Activated CD4-positive, alpha-beta memory T cell treated with anti-CD3 and anti-CD28 coated beads, Interleukin-2, amount 10 ng/mL, durations not matched to agents 7 days and 5 days (primary cell): ENCODE results near the gene C9orf40. TPM values are rescaled to one million over a fixed set of nuclear protein-coding genes. Genes with fewer than 3 reads are reported as not detected.

Source experiments
- CTCF ChIA-PET: fragments of 350-600 bp; sonication (Branson Sonifier 250); formaldehyde crosslinking; loops from one replicate; lab custom pipeline; 2021; ENCODE audit warnings: antibody characterized with exemption, inconsistent platforms; lab: Charles Lee
- POLR2A ChIA-PET: fragments of 350-600 bp; sonication (Branson Sonifier 250); formaldehyde crosslinking; loops from one replicate; lab custom pipeline; 2021; ENCODE audit warnings: antibody characterized with exemption; lab: Charles Lee
- DNase-seq: peaks from one replicate; pipeline ENCODE4 v3.0.0-alpha.2; 2020
- H3K27ac Mint-ChIP-seq: one replicate; pipeline ENCODE4 v1.8.0; 2021; ENCODE audit warnings: mild to moderate bottlenecking, mixed read lengths
- H3K27me3 Mint-ChIP-seq: one replicate; pipeline ENCODE4 v1.8.0; 2021; ENCODE audit warnings: mixed read lengths
- H3K36me3 Mint-ChIP-seq: one replicate; pipeline ENCODE4 v1.8.0; 2021; ENCODE audit warnings: low read depth, mixed read lengths
- H3K4me1 Mint-ChIP-seq: one replicate; pipeline ENCODE4 v1.8.0; 2021; ENCODE audit warnings: mixed read lengths
- H3K4me3 Mint-ChIP-seq: one replicate; pipeline ENCODE4 v1.8.0; 2021; ENCODE audit warnings: mild to moderate bottlenecking, mixed read lengths
- H3K9me3 Mint-ChIP-seq: one replicate; pipeline ENCODE4 v1.8.0; 2021; ENCODE audit warnings: mixed read lengths
- total RNA-seq, 2 experiments: library from RNA; stranded (reverse); gene quantifications; one replicate each; pipeline ENCODE4 v1.2.3, GENCODE V29; 2021

The C9orf40 gene, protein sequence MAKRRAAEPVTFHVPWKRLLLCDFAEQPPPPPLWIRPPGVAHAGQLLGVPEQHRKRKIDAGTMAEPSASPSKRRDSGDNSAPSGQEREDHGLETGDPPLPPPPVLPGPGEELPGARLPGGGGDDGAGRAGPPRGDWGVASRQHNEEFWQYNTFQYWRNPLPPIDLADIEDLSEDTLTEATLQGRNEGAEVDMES
- 10 to 100 TPM; 22.2 to 23.4 TPM for total RNA-seq

DNA sequence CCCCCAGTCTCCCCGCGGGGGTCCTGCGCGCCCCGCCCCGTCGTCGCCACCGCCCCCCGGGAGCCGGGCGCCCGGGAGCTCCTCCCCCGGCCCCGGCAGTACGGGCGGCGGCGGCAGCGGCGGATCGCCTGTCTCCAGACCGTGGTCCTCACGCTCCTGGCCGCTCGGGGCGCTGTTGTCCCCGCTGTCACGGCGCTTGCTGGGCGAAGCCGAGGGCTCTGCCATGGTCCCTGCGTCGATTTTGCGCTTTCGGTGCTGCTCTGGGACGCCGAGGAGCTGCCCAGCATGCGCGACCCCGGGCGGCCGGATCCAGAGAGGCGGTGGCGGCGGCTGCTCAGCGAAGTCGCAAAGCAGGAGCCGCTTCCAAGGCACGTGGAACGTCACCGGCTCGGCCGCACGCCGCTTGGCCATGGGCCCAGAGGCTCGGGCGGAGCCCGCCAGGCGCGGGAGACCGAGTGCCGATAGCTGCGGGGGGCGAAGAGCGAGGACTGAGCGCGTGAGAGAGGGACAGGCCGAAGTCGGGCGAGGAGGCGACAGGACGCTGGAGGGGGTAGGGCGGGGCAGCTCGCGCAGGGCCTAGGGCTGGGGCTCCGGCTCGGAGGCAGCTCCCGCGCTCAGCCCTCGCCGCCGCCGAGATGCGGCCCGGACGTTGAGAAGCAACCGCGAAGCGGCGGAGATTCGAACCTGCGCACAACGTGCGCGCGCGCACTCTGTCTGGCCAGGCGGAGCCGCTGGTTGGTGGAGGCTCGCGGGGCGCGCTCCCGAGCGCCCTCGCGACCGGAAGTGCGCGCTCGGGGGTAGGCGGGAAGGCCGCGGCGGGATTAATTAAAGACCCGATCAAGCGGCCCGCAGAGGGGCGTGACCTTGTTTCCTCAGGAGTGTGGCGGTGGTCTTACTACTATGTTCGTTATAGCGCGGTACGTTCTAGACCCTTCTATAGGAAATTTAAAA, at the start of gene C9orf40:
Gene C9orf40, minus strand, starts transcription at position 712 of the 951 bp plus-strand sequence. Its CDS starts 301 bp downstream, at position 411.
- ChIA-PET CTCF (interaction anchor here (0.6 to 4.9 kb wide), 36 partner anchors 9 to 218 kb away, joined by 3 to 55 read pairs (median 4); partner anchors contain the start of genes CARNMT1, NMRK1 and OSTF1), POLR2A (interaction anchor here (0.6 to 7.7 kb wide), 28 partner anchors 9 to 1442 kb away, joined by 3 to 87 read pairs (median 4); partner anchors contain the start of genes CARNMT1, NMRK1, OSTF1 and RFK)
- DNase-seq = peak; percentile 92
- Mint-ChIP-seq H3K9me3 (no peaks in the 10 kb centered on the region), H3K4me3 (peak within 1 kb of the TSS; percentile 91), H3K36me3 (peaks cover 24% of the 10 kb centered on the region), H3K4me1 (peaks cover 54% of the 10 kb centered on the region), H3K27ac (peak within 1 kb of the TSS; percentile 90), H3K27me3 (no peaks in the 10 kb centered on the region)

DNA sequence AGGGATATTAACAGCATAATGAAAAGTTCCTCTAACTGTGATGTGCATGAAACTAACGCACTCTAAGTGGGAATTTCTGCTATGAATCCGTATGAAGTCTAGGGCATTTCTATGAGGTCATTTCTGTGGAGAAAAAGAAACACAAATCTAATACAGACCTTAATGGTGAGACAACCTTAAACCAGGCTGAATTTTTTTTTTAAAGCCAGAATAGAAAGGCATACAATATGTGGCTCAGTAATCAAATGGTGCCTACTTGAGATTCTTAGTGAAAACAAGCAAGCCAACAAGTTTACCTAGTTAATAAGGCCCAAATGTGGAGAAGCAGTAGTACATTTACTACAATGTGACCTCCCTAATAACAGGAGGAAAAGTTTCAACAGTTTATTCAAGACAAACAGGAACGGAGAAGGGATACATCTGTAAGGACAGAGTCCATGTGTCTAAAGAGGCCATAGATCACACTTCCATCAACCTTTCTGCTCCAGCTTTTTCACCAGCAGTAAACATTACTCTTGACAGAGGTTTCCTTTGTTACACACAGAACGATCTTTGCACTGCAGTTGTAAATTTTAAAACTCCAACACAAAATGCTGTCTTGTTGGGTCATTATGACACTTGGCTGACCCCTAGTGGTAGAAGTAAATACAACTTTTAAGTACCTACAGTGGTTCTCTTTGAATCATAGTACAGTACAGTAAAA, 49.2 kb upstream of the C9orf40 start:
- no peak overlapping the region for H3K4me3 Mint-ChIP-seq
- no peaks in the 10 kb centered on the region for H3K27me3 Mint-ChIP-seq
- H3K27ac Mint-ChIP-seq = no peak overlapping the region
- H3K9me3 Mint-ChIP-seq = no peaks in the 10 kb centered on the region
- H3K4me1 Mint-ChIP-seq = peaks cover 1% of the 10 kb centered on the region
- H3K36me3 Mint-ChIP-seq = peaks cover 11% of the 10 kb centered on the region
- ChIA-PET POLR2A (interaction anchor here (0.8 to 3.4 kb wide), 2 partner anchors 49 to 228 kb away, joined by 3 to 10 read pairs; partner anchors contain the start of gene C9orf40), CTCF (interaction anchor here (0.6 to 11.2 kb wide), 6 partner anchors 26 to 229 kb away, joined by 3 to 99 read pairs (median 9); partner anchors contain the start of gene CARNMT1)
- DNase-seq = no peak

- ChIA-PET POLR2A (interaction anchor here (3.4 kb wide), 1 partner anchor 48 kb away, joined by 10 read pairs; the partner anchor contains the start of gene C9orf40), CTCF (interaction anchor here (1.0 to 11.2 kb wide), 4 partner anchors 25 to 237 kb away, joined by 3 to 99 read pairs (median 12); no protein-coding TSS in a partner anchor)
- no peaks in the 10 kb centered on the region for H3K27me3 Mint-ChIP-seq
- H3K9me3 Mint-ChIP-seq = no peaks in the 10 kb centered on the region
- peaks cover 15% of the 10 kb centered on the region for H3K36me3 Mint-ChIP-seq
- peaks cover 1% of the 10 kb centered on the region for H3K4me1 Mint-ChIP-seq
- DNase-seq = no peak
- H3K4me3 Mint-ChIP-seq = no peak overlapping the region
- no peak overlapping the region for H3K27ac Mint-ChIP-seq
Observed at GRCh38 chr9:75000835-75001234, 48.1 kb upstream of the C9orf40 start.

DNA sequence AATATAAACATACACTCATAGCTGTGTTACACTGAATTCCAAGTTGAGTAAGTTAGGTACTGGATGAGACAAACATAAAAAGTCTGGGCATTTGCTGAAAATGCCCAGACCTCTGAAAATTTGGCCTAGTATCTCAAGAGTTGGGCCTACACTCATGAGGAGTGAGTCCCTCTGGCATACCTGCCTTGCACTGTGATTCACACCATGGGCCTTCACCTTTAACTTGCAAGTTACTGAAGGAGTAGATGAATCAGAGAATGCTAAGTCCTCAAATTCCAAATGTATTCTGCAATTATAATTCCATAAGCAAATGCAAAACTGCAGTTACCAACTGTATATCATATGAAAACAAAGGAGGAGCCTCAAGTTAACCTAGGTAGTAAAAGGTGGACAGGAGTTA, 32.3 kb upstream of the C9orf40 start:
- POLR2A ChIA-PET = no interaction called here
- Mint-ChIP-seq H3K4me3 (no peak overlapping the region), H3K4me1 (peaks cover 5% of the 10 kb centered on the region), H3K27ac (no peak overlapping the region), H3K9me3 (no peaks in the 10 kb centered on the region), H3K36me3 (peaks cover 27% of the 10 kb centered on the region), H3K27me3 (no peaks in the 10 kb centered on the region)
- CTCF ChIA-PET = interaction anchor here (1.6 kb wide), 1 partner anchor 33 kb away, joined by 6 read pairs; the partner anchor contains the start of gene C9orf40
- DNase-seq = no peak

- Mint-ChIP-seq H3K4me1 (peaks cover 5% of the 10 kb centered on the region), H3K27ac (no peak overlapping the region), H3K4me3 (no peak overlapping the region), H3K27me3 (no peaks in the 10 kb centered on the region), H3K36me3 (peaks cover 21% of the 10 kb centered on the region), H3K9me3 (no peaks in the 10 kb centered on the region)
- DNase-seq = no peak
- ChIA-PET CTCF (interaction anchor here (1.6 kb wide), 1 partner anchor 31 kb away, joined by 6 read pairs; the partner anchor contains the start of gene C9orf40), POLR2A (no interaction called here)
Observed at GRCh38 chr9:74983709-74984108, 31.0 kb upstream of the C9orf40 start.

DNA sequence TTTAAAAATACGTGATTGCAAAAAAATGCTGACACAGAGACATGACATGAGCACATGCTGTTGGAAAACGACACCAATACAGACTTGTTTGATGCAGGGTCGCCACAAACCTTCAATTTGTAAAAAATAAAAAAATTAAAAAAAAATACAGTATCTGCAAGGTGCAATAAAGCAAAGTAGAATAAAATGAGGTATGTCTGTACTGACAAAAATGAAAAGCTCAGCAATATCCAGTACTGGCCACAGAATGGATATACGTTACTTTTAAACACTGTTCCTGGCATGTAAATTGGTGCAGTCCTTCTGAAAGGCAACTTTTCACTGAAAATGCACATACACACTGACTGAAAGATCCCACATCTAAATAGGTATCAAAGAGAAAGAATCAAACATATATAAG, 27.1 kb upstream of the C9orf40 start:
- no peak overlapping the region for H3K4me3 Mint-ChIP-seq
- H3K4me1 Mint-ChIP-seq = no peaks in the 10 kb centered on the region
- POLR2A ChIA-PET = no interaction called here
- no peak overlapping the region for H3K27ac Mint-ChIP-seq
- no peak for DNase-seq
- CTCF ChIA-PET = interaction anchor here (1.2 kb wide), 2 partner anchors 28 to 49 kb away, joined by 3 to 4 read pairs; partner anchors contain the start of genes C9orf40 and CARNMT1
- H3K27me3 Mint-ChIP-seq = no peaks in the 10 kb centered on the region
- H3K9me3 Mint-ChIP-seq = peaks cover 2% of the 10 kb centered on the region
- H3K36me3 Mint-ChIP-seq = peaks cover 32% of the 10 kb centered on the region

GRCh38 chr9:74977287-74977686, 24.6 kb upstream of the C9orf40 start:
- peaks cover 2% of the 10 kb centered on the region for H3K4me1 Mint-ChIP-seq
- H3K4me3 Mint-ChIP-seq = no peak overlapping the region
- no peak overlapping the region for H3K27ac Mint-ChIP-seq
- DNase-seq = no peak
- H3K27me3 Mint-ChIP-seq = no peaks in the 10 kb centered on the region
- ChIA-PET CTCF (no interaction called here), POLR2A (no interaction called here)
- peaks cover 2% of the 10 kb centered on the region for H3K9me3 Mint-ChIP-seq
- peaks cover 26% of the 10 kb centered on the region for H3K36me3 Mint-ChIP-seq

GRCh38 chr9:74975538-74975937, 22.8 kb upstream of the C9orf40 start:
- no peak overlapping the region for H3K4me3 Mint-ChIP-seq
- H3K27me3 Mint-ChIP-seq = no peaks in the 10 kb centered on the region
- peaks cover 2% of the 10 kb centered on the region for H3K9me3 Mint-ChIP-seq
- H3K4me1 Mint-ChIP-seq = peaks cover 2% of the 10 kb centered on the region
- no peak overlapping the region for H3K27ac Mint-ChIP-seq
- peaks cover 31% of the 10 kb centered on the region for H3K36me3 Mint-ChIP-seq
- ChIA-PET POLR2A (interaction anchor here (0.5 kb wide), 1 partner anchor 25 kb away, joined by 3 read pairs; no protein-coding TSS in a partner anchor), CTCF (no interaction called here)
- no peak for DNase-seq

DNA sequence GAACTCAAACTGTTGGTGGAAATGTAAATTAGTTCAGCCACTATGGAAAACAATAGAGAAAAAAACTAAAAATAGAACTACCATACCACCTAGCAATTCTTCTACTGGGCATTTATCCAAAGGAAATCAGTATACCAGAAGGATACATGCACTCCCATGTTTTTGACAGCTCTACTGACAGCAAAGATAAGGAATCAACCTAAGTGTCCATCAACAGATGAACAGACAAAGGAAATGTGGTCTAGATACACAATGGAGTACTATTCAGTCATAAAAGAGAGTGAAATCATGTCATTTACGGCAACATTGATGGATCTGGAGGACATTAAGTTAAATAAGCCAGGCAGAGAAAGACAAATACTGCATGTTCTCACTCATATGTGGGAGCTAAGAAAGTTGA, 21.8 kb upstream of the C9orf40 start:
- H3K4me1 Mint-ChIP-seq = peaks cover 2% of the 10 kb centered on the region
- ChIA-PET CTCF (no interaction called here), POLR2A (no interaction called here)
- peaks cover 2% of the 10 kb centered on the region for H3K9me3 Mint-ChIP-seq
- H3K36me3 Mint-ChIP-seq = peaks cover 34% of the 10 kb centered on the region
- no peak for DNase-seq
- H3K27ac Mint-ChIP-seq = no peak overlapping the region
- H3K27me3 Mint-ChIP-seq = no peaks in the 10 kb centered on the region
- no peak overlapping the region for H3K4me3 Mint-ChIP-seq

- ChIA-PET POLR2A (no interaction called here), CTCF (no interaction called here)
- H3K27me3 Mint-ChIP-seq = no peaks in the 10 kb centered on the region
- H3K4me3 Mint-ChIP-seq = no peak overlapping the region
- H3K9me3 Mint-ChIP-seq = peaks cover 2% of the 10 kb centered on the region
- no peak overlapping the region for H3K27ac Mint-ChIP-seq
- H3K36me3 Mint-ChIP-seq = peaks cover 33% of the 10 kb centered on the region
- DNase-seq = no peak
- peaks cover 2% of the 10 kb centered on the region for H3K4me1 Mint-ChIP-seq
Observed at GRCh38 chr9:74973714-74974113, 21.0 kb upstream of the C9orf40 start.

DNA sequence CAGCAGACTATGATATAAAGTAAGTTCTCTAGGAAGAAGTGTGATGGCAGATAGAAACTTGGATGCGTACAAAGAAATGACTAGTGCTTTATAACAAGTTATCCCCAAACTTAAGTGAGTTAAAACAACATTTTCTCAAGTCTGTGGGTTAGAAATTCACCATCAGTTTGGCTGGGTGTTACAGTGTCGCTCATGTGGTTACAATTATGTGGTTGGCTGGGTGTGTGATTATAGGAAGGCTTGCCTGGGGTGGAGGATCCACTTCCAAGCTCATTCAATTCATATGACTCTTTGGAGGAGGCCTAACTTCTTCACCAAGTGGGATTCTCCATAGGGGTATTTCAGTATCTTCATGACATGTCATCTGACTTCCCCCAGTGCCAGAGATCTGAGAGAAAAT, 10.3 kb upstream of the C9orf40 start:
- peaks cover 22% of the 10 kb centered on the region for H3K4me1 Mint-ChIP-seq
- CTCF ChIA-PET = no interaction called here
- H3K9me3 Mint-ChIP-seq = peaks cover 18% of the 10 kb centered on the region

GRCh38 chr9:74961496-74961895, 8.8 kb upstream of the C9orf40 start:
- ChIA-PET CTCF (no interaction called here), POLR2A (interaction anchor here (1.4 kb wide), 1 partner anchor 9 kb away, joined by 9 read pairs; the partner anchor contains the start of gene C9orf40)
- H3K27ac Mint-ChIP-seq = no peak overlapping the region

More for the DNA sequence above, 10.3 kb upstream of the C9orf40 start:
- POLR2A ChIA-PET = no interaction called here
- DNase-seq = no peak
- no peak overlapping the region for H3K27ac Mint-ChIP-seq
- no peak overlapping the region for H3K4me3 Mint-ChIP-seq
- H3K27me3 Mint-ChIP-seq = no peaks in the 10 kb centered on the region
- H3K36me3 Mint-ChIP-seq = peaks cover 48% of the 10 kb centered on the region

More at GRCh38 chr9:74961496-74961895, 8.8 kb upstream of the C9orf40 start:
- Mint-ChIP-seq H3K36me3 (peaks cover 52% of the 10 kb centered on the region), H3K27me3 (no peaks in the 10 kb centered on the region), H3K4me1 (peaks cover 24% of the 10 kb centered on the region), H3K4me3 (no peak overlapping the region), H3K9me3 (peaks cover 18% of the 10 kb centered on the region)
- DNase-seq = no peak
